HepG2 (cell line): ENCODE results near the gene CD4. TPM values are rescaled to one million over a fixed set of nuclear protein-coding genes. Genes with fewer than 3 reads are reported as not detected.

ENCODE experiments used
- AGO1 ChIP-seq: fragments of 200-400 bp; formaldehyde crosslinking; IDR thresholded peaks from 2 replicates; pipeline ENCODE4 v1.6.1; 2017; ENCODE audit warnings: mild to moderate bottlenecking, low read depth, low read length, moderate library complexity; ENCODE audit not compliant: poor library complexity, severe bottlenecking
- EP300 ChIP-seq, 3 experiments: sonication (generic) in 1 of 3; formaldehyde crosslinking in 1 of 3; IDR thresholded peaks; 2 replicates each; pipeline versions ENCODE4 v1.5.1 to v1.6.1; 2011 to 2020; ENCODE audit warnings: low read depth in 2 of 3, low read length in 2 of 3, borderline replicate concordance in 1 of 3, improper control_type of control experiment in 1 of 3, mild to moderate bottlenecking in 1 of 3, missing genetic modification reagents in 1 of 3, moderate library complexity in 1 of 3
- FOXO1 ChIP-seq: sonication (generic); formaldehyde crosslinking; IDR thresholded peaks from 2 replicates; pipeline ENCODE4 v1.4.0; 2020; ENCODE audit warnings: missing genetic modification reagents
- FOXP1 ChIP-seq, 2 experiments: fragments of 450-650 bp in 1 of 2; IDR thresholded peaks; 2 replicates each; pipeline ENCODE4 v1.6.1; 2017 to 2018; ENCODE audit warnings: antibody characterized with exemption in 1 of 2
- GPBP1L1 ChIP-seq: sonication (generic); formaldehyde crosslinking; IDR thresholded peaks from 2 replicates; pipeline ENCODE4 v1.5.0; 2020; ENCODE audit warnings: mild to moderate bottlenecking, missing genetic modification reagents
- MYC ChIP-seq: sonication (generic); formaldehyde crosslinking; IDR thresholded peaks from 2 replicates; pipeline ENCODE4 v1.9.0; 2021; ENCODE audit warnings: missing genetic modification reagents, borderline replicate concordance
- NFYC ChIP-seq: IDR thresholded peaks from 2 replicates; pipeline ENCODE4 v1.6.1; 2016; ENCODE audit warnings: missing genetic modification reagents, missing compliant biosample characterization
- NR2F2 ChIP-seq: IDR thresholded peaks from 2 replicates; pipeline ENCODE4 v1.6.1; 2012; ENCODE audit warnings: low read depth, inconsistent platforms, borderline replicate concordance
- POLR2G ChIP-seq: fragments of 200-400 bp; formaldehyde crosslinking; IDR thresholded peaks from 2 replicates; pipeline ENCODE4 v1.6.1; 2018; ENCODE audit warnings: mild to moderate bottlenecking, low read depth, low read length, moderate library complexity
- RARA ChIP-seq: IDR thresholded peaks from 2 replicates; pipeline ENCODE4 v1.6.1; 2016; ENCODE audit warnings: missing genetic modification reagents, missing compliant biosample characterization
- RFX5 ChIP-seq: IDR thresholded peaks from 2 replicates; pipeline ENCODE4 v1.6.1; 2011; ENCODE audit warnings: low read depth, low read length, improper control_type of control experiment
- SP1 ChIP-seq, 2 experiments: fragments of 450-650 bp in 1 of 2; sonication (generic) in 1 of 2; formaldehyde crosslinking in 1 of 2; IDR thresholded peaks; 2 replicates each; pipeline versions ENCODE4 v1.4.0 to v1.6.1; 2016 to 2020; ENCODE audit warnings: missing genetic modification reagents in 1 of 2
- TCF7 ChIP-seq: sonication (generic); IDR thresholded peaks from 2 replicates; pipeline ENCODE4 v1.6.1; 2016; ENCODE audit warnings: antibody characterized with exemption, low read depth
- TOPORS ChIP-seq: sonication (generic); formaldehyde crosslinking; IDR thresholded peaks from 2 replicates; pipeline ENCODE4 v1.8.0; 2023; ENCODE audit warnings: mild to moderate bottlenecking, missing genetic modification reagents
- U2AF1 ChIP-seq: fragments of 200-400 bp; formaldehyde crosslinking; optimal IDR thresholded peaks from 2 replicates; pipeline ENCODE3; 2017; ENCODE audit warnings: mild to moderate bottlenecking, low read depth, low read length
- YEATS2 ChIP-seq: sonication (generic); formaldehyde crosslinking; IDR thresholded peaks from 2 replicates; pipeline ENCODE4 v1.4.0; 2020; ENCODE audit warnings: missing genetic modification reagents, borderline replicate concordance
- ZFP36 ChIP-seq: fragments of 150-350 bp; IDR thresholded peaks from 2 replicates; pipeline ENCODE4 v1.6.1; 2018; ENCODE audit warnings: borderline replicate concordance, low read length, low read depth; ENCODE audit not compliant: partially characterized antibody
- ZKSCAN8 ChIP-seq: IDR thresholded peaks from 2 replicates; pipeline ENCODE4 v1.6.1; 2016; ENCODE audit warnings: borderline replicate concordance, missing genetic modification reagents, missing compliant biosample characterization
- ZNF20 ChIP-seq: sonication (generic); formaldehyde crosslinking; IDR thresholded peaks from 2 replicates; pipeline ENCODE4 v1.4.0; 2020; ENCODE audit warnings: mild to moderate bottlenecking, moderate library complexity, missing genetic modification reagents
- ZNF598 ChIP-seq: sonication (generic); formaldehyde crosslinking; IDR thresholded peaks from 2 replicates; pipeline ENCODE4 v1.5.1; 2020; ENCODE audit warnings: mild to moderate bottlenecking, missing genetic modification reagents, borderline replicate concordance
- ZNF614 ChIP-seq: IDR thresholded peaks from 2 replicates; pipeline ENCODE4 v1.6.1; 2018; ENCODE audit warnings: missing biosample characterization, missing genetic modification reagents, inconsistent platforms, borderline replicate concordance
- polyA plus RNA-seq, 8 experiments: library from polyadenylated mRNA; depleted of rRNA in 3 of 8; stranded (reverse) in 7 of 8; unstranded in 1 of 8; fragments of >200 nt; fragmentation: Illumina TruSeq in 4 of 8; extraction: Trizol in 4 of 8; gene quantifications; 2 replicates each; pipeline versions ENCODE4 v1.2.1 to v1.2.3, GENCODE V29; 2011 to 2016; ENCODE audit warnings: low read depth in 4 of 8, missing spikeins in 1 of 8, mixed read lengths in 1 of 8; ENCODE audit not compliant: insufficient read depth in 1 of 8
- total RNA-seq, 5 experiments: library from RNA; depleted of rRNA; stranded (reverse); fragments of >200 nt; fragmentation: Illumina TruSeq; extraction: Trizol; gene quantifications; 2 replicates each; pipeline ENCODE4 v1.2.3, GENCODE V29; 2016; ENCODE audit warnings: low read depth in 1 of 5
- TF ChIP-seq, protein P1 (sequence below): sonication (generic); formaldehyde crosslinking; IDR thresholded peaks from 2 replicates; pipeline ENCODE4 v1.5.1; 2020; ENCODE audit warnings: mild to moderate bottlenecking, missing genetic modification reagents, borderline replicate concordance
- TF ChIP-seq, protein P2 (sequence below): sonication (generic); formaldehyde crosslinking; IDR thresholded peaks from 2 replicates; pipeline ENCODE4 v1.4.0; 2020; ENCODE audit warnings: missing genetic modification reagents, mild to moderate bottlenecking, borderline replicate concordance

CD4 gene
- total and polyA plus RNA-seq, 2 of the 13 experiments (the other 11 are each of a cell fraction or from before 2014, with no cell fraction given): 0.07 to 0.95 TPM

DNA sequence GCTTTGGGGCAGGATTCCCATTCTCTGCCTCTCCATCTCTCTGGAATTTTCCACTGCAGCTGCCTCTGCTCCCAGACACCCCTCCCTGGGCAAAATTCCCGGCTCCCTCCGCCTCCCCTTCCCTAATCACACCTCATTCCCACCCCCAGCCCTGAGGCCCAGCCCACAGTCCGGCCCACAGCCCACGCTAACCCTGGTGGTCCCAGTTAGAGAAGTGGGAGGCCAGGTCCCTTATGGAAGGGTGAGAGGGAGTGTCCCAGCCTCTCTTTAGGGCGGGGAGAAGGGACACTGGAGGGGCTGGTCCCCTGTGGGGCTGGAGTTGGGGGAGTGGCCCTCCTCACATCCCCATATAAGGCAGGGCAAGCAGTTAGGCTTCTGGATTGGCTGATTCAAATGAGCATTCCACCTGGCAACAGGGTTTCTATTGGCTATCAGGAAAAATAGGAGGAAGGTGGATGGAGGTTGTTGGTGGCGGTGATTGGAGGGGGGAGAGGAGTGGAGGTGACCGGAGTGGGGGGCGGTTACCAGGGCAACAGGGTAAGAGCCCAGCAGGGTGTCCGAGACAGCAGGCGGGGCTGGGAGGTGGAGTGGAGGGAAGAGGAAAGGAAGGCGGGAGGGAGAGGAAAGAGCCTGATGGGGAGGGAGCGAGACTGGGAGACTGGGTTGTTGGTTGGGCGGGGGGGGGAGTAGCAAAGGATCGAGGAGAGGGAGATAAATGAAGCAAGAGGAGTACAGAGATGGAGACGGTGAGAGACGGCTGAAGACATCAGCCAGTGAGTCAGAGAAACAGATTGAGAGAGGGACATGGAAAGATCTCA is 25.1 kb upstream of the CD4 start (continued):
- TF ChIP-seq, protein P1, sequence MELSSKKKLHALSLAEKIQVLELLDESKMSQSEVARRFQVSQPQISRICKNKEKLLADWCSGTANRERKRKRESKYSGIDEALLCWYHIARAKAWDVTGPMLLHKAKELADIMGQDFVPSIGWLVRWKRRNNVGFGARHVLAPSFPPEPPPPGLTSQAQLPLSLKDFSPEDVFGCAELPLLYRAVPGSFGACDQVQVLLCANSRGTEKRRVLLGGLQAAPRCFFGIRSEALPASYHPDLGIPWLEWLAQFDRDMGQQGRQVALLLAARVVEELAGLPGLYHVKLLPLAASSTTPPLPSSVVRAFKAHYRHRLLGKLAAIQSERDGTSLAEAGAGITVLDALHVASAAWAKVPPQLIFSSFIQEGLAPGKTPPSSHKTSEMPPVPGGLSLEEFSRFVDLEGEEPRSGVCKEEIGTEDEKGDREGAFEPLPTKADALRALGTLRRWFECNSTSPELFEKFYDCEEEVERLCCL (CRISPR knock-in tag): no peak
- TF ChIP-seq TOPORS (CRISPR knock-in tag) (no peak), RFX5 (peak; percentile 100), ZKSCAN8 (no peak), ZNF614 (CRISPR knock-in tag) (no peak), GPBP1L1 (CRISPR knock-in tag) (no peak), AGO1 (no peak), POLR2G (peak; percentile 64; the same call in 1 of the 2 replicates), NFYC (CRISPR knock-in tag) (peak; percentile 87), SP1 (IDR thresholded peaks at IDR 0.05) (no peak), SP1 (CRISPR knock-in tag; IDR thresholded peaks at IDR 0.05) (peak; percentile 6; the same call in 1 of the 2 replicates), MYC (CRISPR knock-in tag) (peak; percentile 48; the same call in 1 of the 2 replicates), EP300 (IDR thresholded peaks at IDR 0.05; ENCODE audit: low read depth in 2 of 2, low read length in 2 of 2) (peak in 1 of 2 experiments; percentile 82; a peak in 2 of 4 replicates), EP300 (CRISPR knock-in tag; IDR thresholded peaks at IDR 0.05; ENCODE audit: borderline replicate concordance) (no peak), ZFP36 (peak; percentile 87), FOXO1 (CRISPR knock-in tag) (no peak), ZNF598 (no peak), RARA (CRISPR knock-in tag) (no peak), TCF7 (no peak), YEATS2 (CRISPR knock-in tag) (no peak), ZNF20 (CRISPR knock-in tag) (no peak), U2AF1 (no peak), FOXP1 (IDR thresholded peaks at IDR 0.05) (no peak), FOXP1 (CRISPR knock-in tag; IDR thresholded peaks at IDR 0.05) (no peak), NR2F2 (no peak)
- TF ChIP-seq, protein P2, sequence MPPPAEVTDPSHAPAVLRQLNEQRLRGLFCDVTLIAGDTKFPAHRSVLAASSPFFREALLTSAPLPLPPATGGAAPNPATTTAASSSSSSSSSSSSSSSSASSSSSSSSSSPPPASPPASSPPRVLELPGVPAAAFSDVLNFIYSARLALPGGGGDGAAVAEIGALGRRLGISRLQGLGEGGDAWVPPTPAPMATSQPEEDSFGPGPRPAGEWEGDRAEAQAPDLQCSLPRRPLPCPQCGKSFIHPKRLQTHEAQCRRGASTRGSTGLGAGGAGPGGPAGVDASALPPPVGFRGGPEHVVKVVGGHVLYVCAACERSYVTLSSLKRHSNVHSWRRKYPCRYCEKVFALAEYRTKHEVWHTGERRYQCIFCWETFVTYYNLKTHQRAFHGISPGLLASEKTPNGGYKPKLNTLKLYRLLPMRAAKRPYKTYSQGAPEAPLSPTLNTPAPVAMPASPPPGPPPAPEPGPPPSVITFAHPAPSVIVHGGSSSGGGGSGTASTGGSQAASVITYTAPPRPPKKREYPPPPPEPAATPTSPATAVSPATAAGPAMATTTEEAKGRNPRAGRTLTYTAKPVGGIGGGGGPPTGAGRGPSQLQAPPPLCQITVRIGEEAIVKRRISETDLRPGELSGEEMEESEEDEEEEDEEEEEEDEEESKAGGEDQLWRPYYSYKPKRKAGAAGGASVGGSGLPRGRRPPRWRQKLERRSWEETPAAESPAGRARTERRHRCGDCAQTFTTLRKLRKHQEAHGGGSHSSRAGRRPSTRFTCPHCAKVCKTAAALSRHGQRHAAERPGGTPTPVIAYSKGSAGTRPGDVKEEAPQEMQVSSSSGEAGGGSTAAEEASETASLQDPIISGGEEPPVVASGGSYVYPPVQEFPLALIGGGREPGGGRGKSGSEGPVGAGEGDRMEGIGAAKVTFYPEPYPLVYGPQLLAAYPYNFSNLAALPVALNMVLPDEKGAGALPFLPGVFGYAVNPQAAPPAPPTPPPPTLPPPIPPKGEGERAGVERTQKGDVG (CRISPR knock-in tag): no peak
